Activated gamma-delta T cell treated with Interleukin-2 at 50 U/mL for 16 hours (primary cell): Measurements from ENCODE around the gene PATL2.
A peak's percentile ranks its signal among the peaks of the same experiment; 100 is the strongest.

Source experiments
- DNase-seq: peaks from one replicate; pipeline ENCODE4 v3.0.0-alpha.2; 2020

The PATL2 gene

DNA sequence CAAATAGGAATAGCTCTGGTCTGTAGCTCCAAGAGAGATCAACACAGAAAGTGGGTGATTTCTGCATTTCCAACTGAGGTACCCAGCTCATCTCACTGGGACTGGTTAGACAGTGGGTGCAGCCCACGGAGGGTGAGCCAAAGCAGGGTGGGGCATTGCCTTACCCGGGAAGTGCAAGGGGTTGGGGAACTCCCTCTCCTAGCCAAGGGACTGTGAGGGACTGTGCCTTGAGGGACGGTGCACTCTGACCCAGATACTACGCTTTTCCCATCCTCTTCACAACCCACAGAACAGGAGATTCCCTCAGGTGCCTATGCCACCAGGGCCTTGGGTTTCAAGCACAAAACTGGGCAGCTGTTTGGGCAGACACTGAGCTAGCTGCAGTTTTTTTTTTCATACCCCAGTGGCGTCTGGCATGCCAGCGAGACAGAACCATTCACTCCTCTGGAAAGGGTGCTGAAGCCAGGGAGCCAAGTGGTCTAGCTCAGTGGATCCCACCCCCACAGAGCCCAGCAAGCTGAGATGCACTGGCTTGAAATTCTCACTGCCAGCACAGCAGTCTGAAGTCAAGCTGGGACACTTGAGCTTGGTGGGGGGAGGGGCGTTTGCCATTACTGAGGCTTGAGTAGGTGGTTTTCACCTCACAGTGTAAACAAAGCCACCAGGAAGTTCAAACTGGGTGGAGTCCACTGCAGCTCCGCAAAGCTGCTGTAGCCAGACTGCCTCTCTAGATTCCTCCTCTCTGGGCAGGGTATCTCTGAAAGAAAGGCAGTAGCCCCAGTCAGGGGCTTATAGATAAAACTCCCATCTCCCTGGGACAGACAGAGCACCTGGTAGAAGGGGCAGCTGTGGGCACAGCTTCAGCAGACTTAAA lies 28.1 kb downstream of the PATL2 start:
- DNase-seq, result peak; percentile 89

DNA sequence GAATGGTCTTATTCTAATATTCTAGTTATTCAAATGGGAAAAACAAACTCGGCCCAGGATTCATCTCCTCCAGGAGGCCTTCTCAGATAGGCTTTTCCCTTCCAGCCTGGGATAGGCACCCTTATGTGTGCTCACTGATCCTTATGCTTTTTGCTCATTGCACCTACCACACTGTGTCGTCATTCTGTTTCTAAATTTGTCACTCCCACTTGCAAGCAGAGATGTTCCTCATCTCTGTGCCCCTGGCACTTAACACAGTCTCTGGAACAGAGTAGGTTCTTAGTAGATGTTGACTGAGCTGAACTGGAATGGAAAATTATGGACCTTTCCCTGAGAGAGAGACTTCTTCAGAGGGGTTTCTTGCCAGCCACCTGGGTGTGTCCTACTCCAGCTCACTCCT lies 28.9 kb downstream of the PATL2 start:
- DNase-seq, result no peak

DNA sequence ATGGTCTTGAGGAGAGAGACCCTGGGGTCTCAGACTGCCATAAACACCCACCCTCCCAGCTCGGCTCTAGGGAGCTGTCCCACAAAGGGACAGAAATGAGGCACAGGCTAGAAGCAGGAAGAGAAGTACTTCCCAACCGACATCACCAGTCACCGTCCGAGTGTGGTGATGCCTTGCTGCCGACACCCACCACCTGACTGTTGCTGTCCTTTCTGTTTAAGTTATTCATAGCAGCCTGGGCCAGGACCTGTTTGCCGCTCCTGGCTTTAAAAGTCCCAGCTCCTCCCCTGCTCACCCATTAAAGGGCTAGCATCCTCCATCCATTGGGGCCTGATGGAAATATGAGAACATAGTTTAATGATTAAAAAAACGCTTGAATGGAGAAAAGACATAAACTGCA lies 34.4 kb downstream of the PATL2 start:
- peak; percentile 23 for DNase-seq

DNA sequence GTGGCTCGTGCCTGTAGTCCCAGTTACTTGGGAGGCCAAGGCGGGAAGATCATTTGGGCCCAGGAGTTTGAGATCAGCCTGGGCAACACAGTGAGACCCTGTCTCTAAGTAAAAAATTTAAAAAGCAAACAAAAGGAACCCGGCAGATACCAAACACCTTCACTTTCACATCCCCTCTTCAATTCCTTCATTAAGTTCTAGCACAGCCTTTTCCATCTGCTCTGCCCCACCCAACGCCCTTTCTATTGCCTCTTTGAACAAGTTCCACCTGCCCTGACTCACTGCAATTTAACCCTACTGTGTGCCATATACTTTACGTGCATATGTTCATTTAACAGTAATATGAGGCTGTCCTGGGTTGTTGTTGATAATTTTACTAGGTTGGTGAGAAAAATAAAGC lies 35.2 kb downstream of the PATL2 start:
- DNase-seq, result no peak

DNA sequence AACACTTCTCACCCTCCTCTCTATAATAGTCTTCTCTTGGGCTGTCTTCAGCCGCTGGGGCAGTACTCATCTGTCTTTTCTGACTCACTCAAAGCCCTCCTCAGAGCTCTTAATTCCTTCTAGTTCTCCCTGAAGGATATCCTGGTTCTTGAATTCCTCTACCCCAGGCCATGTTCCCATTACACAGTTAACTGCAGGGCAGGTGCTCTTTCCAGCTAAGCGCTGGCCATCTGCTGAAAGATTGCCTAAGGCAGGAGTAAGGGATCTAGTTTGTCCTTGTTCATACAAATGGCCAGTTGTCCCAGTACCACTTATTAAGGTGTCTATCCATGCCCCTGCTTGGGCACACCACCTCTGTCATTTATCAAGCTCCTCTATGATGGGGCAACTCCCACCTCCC lies 37.5 kb downstream of the PATL2 start:
- DNase-seq, result no peak

DNA sequence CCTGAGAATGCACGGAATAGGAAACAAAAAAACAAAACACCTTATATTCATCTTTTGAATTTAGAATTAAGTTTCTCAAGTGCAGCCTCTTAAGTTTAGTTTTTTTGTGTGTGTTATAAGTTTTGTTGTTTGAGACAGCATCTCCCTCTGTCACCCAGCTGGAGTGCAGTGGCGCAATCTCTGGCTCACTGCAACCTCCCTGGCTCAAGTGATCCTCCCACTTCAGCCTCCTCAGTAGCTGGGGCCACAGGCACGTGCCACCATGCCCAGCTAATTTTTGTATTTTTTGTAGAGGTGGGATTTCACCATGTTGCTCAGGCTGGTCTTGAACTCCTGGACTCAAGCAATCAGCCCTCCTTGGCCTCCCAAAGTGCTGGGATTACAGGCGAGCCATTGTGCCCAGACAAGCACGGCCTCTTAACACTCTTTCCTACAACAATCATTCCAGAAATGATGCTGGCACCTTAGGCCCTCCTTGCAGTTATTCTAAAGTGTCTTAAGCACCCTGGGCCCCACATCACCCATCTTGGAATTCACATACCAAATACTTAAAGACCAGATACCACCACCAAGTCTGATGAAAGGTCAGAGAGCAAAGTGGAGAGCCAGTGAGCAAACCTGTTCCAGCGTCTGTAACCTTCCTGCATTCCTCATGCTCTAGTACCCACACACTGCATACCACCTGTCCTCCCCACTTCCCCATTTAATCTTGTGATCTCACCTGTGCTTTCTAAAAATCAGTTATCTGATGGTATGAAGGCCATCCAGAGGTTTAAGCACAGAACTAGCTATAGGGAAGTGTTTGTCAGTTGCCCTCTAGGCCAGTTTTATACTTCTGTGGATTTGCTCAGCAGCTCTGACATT lies 40.8 kb downstream of the PATL2 start:
- DNase-seq, result no peak

DNA sequence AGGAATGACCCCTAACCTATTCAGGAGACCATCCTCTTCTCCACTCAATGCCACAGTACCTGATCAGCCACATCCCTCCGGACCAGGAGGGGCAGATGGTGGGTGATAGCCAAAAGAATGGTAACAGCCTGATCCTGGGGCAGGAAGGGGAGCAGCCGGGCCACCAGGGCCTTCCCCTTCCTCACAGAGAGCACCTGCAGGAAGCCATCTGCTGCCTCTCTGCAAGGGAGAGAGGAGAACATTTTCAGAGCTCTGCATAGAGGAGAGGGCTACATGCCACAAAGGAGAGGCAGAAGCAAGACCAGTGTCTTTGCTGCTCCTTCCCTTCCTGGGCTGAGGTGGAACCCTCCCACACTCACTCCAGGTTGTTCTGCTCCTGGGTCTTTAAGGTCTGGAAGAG lies 42.2 kb downstream of the PATL2 start:
- DNase-seq, result no peak

DNA sequence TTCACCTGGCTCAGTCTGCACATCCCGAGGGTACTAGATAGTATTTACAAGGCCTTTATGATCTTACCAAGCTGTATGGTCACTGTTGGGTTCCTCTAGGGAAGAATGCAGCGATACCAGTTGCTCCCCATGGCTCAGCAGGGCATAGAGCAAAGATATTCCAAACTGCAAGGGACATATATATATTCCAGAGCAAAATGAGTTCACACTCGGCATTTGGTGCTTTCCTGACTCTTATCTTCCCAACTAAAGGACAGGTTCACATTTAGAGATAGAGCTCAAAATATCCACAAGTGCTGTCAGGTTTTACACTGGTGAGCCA lies 44.1 kb downstream of the PATL2 start:
- DNase-seq, result no peak

DNA sequence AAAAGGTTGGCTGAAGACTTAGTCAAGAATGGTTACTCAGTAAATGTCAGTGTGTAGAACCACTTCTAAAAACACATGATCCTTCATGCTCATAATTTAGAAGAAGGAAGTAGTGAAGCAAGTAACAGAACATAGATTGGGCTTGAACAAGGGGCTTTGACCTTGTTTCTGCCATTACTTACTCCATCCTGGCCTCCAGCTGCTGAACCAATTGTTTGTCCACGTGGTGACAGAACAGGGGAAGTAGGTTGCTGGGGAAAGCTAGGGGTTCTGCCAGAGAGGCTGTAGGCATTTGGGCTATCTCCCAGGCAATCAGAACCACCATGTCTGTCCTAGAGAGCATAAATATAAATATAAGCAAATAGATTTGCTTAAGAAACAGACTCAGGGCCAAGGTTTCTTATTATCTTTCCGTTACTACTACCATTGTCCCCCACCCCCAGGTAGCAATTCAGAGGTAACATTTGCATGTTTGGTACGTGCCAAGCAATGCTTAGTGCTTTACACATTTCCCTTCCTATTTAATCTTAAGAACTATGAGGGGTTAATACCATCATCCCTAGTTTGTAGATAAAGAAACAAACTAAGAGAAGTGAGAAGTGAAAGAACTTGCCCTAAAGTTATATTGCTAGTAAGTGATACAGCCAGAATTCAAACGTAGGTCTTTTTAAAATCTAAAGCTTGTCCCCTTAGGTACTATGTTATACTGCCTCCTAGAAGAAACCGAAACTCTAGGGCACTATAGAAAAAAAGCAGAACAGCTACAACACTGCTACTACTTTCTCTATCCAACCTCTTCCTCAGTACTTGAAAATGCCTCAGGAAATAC lies 44.7 kb downstream of the PATL2 start:
- DNase-seq, result no peak

DNA sequence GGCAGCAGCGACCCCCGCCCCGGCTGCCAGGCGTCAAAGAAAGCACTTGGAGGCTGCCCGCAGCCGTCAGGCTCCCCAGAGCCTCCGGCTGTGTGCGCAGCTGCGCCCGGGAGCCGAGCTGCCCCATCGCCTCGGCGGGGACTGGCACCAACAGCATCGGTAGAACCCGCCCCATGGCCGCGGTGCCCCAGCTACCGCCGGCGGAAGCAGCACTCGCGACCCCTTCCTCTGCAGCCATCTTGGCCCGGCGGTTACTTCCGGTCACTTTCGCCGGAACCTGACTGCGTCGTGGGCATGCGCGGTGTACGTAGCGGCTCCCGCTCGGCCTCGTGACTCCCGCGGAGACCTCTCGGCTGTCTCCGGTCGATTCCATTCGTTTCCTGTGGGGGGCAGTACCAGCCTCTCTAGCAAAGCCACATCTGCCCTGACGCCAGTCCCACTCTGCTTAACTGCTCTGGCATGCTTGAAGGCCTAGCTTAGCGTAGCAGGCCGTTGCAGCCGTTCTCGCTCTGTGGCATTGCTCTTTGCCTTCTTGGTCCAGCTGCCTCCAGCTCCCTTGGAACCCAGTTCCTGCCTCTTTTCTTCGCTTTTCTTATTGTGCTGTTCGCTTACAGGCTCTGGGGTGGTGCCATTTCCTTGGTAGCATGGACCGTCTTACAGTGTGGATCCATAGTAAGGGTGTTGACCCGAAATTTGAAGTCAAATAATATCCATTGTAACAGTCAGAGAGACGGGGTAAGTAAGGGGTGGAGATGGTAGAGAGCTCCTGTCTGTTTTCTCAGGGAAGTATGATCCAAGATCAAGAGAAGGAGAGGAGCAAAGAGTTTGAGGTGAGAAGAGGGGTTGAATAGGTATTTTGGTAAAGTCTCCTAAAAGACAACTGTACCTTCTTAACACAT lies 47.5 kb downstream of the PATL2 start, which contains the start of gene SPG11:
Gene SPG11 (minus strand): TSS at position 253 of the 899 bp plus-strand sequence. CDS start 15 bp downstream, at position 238.
- peak; percentile 97 for DNase-seq

DNA sequence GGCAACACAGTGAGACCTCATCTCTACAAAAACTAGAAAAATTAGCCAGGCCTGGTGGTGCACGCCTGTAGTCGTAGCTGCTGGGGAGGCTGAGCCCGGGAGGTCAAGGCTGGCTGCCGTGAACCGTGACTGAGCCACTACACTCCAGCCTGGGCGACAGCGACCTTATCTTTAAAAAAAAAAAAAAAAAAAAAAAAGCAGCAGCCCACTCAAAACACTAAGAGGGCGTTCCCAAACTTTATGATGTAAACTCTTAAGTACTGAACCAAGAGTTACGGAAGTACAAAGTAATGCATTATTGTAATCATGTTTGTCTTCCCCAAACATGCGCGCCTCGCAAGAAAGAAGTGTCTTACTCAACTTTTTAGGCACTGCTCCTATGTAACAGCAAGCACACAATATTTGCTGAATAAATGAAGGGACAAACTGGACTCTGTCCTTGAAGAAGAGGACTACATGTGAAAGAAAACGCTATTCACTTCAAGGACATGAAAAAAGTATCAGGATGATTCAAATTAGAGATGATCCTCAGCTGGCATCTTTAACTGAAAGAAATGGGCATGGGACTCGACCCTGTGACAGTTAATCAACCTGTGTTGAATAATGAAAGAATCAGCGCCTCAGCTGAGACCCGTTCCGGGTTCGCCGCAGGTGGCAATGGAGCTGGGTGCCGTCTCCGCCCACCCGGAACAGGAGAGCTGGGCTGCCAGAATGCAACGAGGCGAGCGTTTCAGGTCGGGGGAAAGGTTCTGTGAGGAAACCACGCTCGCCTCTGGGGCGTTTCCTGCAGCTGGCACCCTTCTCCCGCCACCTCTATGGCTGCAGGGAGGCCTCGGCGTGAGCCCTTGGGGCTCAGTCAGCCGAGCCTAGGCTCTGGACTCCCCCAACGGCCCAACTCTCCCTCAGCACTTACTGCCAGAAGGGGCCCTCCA lies 48.4 kb downstream of the PATL2 start:
- DNase-seq, result peak; percentile 84

DNA sequence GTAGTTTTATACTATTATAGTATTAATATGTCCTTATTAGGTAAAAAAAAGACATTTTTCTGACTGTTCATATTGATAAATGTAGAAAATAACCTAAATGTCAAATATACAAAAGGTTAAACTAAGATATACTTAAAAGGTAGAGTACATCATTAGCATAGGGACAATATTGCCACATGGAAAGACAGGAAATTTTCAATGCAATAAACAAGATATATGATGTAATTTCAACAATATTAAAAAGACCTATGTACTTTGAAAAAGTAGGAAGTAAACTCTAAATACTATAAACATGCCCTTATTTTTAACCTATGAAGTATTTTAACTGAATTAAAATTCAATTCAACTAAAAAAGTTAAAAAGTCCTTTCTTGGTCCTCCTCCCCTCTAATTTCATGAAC lies 49.5 kb downstream of the PATL2 start:
- no peak for DNase-seq

DNA sequence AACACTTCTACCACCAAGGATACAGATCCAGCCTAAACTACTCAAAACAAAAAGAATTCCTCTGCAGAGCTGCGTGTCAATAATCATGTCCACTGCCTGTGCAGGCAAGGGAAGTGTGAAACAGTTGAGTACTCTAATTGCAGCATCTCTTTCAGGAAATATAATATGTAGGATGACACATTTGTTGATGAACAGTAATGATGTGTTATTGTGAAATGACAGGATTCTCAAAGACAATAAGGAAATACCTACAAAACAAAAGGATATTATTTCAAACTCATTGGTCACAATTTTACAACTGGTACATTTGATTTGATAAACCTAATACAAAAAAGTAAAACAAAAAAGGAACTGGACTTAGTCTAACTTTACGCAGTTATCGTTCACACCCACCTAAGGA lies 52.1 kb downstream of the PATL2 start:
- DNase-seq, result no peak

DNA sequence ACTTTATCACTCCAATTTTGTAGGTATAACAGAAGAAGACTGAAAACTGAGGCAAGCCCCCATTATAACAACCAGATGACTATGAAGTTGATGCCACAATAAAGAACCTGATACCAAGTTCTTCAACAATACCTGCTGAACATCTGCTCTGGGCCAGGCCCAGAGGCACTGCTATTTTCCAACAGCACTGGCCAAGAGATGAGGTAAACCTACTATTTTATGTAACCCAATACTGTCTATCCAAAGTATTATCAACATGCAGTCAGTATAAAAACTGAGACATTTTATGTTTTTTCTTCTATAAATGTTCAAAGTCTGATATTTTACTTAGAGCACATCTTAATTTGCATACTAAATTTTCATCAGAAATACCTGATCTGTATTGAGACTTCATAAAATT lies 53.7 kb downstream of the PATL2 start:
- no peak for DNase-seq

DNA sequence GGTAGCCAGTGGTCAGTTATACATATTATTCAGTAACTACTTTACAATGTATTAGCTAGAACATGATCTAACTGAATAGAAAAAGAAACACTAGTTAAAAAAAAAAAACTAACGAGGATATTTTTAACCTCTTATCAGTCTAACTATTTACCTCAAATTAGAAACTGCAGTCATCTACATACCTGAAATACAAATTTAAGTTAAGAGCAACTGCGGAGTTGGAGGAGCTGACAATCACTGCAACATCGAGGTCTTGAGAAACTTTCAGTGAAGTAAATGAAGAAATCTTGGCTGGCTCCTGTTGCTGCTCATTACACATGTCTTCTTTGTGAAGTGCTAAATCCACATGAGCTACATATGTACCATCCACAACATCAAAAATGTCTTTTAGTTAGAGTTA lies 54.2 kb downstream of the PATL2 start:
- no peak for DNase-seq

DNA sequence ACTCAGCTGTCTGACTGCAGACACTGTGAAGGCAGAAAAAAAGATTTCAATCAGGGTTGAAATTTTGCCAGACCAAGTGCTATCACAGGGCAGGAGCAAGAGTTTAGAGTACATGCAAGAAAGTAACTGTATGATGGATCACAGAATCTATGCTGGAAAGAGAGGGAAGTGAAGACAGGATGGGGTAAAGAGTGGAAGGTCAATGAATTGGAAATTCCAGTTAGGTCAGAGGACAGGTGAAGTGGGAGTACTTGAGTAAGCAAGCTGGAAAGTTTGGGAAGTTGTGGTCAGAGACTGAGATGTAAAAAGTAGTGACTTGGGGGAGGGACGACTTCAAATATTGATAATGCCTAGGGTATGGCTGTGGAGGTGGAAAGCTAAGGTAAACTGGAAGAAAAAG lies 54.8 kb downstream of the PATL2 start:
- DNase-seq, result no peak

DNA sequence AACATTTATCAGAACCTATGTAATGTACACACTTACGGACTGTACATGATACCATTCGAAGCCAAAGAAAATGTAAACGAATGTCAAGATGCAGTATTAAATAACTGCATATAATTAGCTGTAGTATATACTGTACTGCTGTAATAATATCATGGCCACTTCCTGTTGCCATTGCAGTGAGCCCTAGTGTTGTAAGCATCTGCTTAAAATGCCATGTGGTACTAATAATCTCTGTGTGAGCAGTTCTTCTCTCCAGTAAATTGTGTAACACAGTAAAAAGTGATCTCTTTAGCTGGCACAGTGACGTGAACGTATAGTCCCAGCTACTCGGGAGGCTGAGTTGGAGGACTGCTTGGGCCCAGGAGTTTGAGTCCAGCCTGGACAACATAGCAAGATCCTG lies 56.3 kb downstream of the PATL2 start:
- DNase-seq, result no peak

DNA sequence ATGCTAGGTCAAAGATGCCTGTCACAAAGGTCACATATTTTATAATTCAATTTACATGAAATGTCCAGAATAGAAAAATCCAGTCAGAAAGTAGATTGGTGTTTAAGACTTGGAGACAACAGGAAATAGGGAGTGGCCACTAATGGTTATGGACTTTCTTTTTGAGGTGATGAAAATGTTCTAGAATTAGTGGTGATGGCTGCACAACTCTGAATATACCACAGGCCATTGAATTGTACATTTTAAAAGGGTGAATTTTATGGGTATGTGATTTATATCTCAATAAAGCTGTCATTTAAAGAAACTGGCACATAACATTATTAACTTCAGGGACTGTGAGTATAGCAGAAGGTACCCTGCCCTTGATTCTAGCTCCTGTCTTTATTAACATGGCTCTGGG lies 63.5 kb downstream of the PATL2 start:
- no peak for DNase-seq

DNA sequence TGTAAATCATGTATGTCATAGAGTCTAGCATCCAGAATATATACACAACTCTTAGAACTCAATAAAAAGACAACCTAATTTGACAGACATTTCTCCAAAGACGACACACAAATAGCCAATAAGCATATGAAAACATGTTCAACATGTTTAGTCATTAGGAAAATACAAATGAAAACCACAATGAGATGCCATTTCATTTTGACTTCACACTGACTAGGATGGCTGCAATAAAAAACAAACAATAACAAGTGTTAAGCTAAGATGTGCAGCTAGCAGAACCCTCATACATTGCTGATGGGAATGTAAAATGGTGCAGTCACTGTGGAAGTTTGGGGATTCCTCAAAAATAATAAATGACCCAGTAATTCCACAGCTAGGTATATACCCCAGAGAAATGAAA lies 64.1 kb downstream of the PATL2 start:
- DNase-seq, result no peak

DNA sequence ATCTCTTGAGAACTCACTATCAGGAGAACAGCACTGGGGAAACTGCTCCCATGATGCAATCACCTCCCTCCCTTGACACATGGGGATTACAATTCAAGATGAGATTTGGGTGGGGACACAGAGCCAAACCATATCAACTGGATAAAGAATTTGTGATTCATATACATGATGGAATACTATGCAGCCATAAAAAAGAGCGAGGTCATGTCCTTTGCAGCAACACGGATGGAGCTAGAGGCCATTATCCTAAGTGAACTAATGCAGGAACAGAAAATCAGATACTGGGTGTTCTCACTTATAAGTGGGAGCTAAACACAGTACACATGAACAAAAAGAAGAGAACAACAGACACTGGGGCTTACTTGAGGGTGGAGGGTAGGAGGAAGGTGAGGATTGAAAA lies 64.7 kb downstream of the PATL2 start:
- DNase-seq, result no peak

DNA sequence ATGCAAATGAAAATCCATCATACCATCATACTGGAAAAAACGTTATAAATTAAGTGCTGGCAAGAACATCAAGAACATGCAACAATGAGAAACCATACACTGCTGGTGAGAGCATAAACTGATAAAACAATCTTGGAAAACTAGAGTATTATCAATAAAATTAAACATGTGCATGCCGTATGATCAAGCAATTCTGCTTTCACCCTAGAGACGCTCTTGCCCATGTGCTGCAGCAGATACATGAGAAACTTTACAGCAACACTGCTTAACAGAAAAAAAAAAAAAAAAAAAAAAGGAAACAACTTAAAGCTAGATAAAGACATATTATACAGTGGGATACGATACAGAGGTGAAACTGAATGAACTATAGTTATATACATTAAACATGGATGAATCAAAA lies 69.5 kb downstream of the PATL2 start:
- DNase-seq, result no peak
